Measurements from ENCODE around the gene ZNF205. TPM values are rescaled to one million over a fixed set of nuclear protein-coding genes. Genes with fewer than 3 reads are reported as not detected.
A peak's percentile ranks its signal among the peaks of the same experiment; 100 is the strongest.

ZNF205 gene
- total and polyA plus RNA-seq, 2 of the 8 experiments (the other 6 are each of a cell fraction or from before 2014, with no cell fraction given) = 19.1 to 19.9 TPM

GRCh38 chr16:3085868-3086595 lies 26.4 kb upstream of the ZNF205 start:
- no peak overlapping the region for H3K4ac ChIP-seq (replicated peaks; ENCODE audit: insufficient read length, low read depth, low read length)
- no peak overlapping the region for H2AFZ ChIP-seq (ENCODE audit: low read length)
- H3K18ac ChIP-seq (ENCODE audit: extremely low read depth, low read length) = no peak overlapping the region
- no peaks in the 10 kb centered on the region for H3K9me3 ChIP-seq (ENCODE audit: insufficient read depth in 2 of 2, low read depth in 1 of 2, low read length in 1 of 2)
- ChIA-PET CTCF (ENCODE audit: partially characterized antibody) (interaction anchor here (1.2 to 4.8 kb wide), 3 partner anchors 13 to 43 kb away, joined by 3 to 30 read pairs (median 14); partner anchors contain the start of gene ZSCAN10), POLR2A (ENCODE audit: partially characterized antibody) (interaction anchor here (0.8 to 5.5 kb wide), 9 partner anchors 13 to 52 kb away, joined by 3 to 137 read pairs (median 5); partner anchors contain the start of gene ZSCAN10)
- H3K23ac ChIP-seq (ENCODE audit: insufficient read length) = no peak overlapping the region
- FAIRE-seq (no peak), DNase-seq (ENCODE audit: low read depth in 1 of 2, low spot score in 2 of 2) (no peak)
- H3K4me2 ChIP-seq (ENCODE audit: insufficient read depth in 1 of 2, low read depth in 2 of 2, low read length in 2 of 2) = no peak overlapping the region
- no peak overlapping the region for H3K14ac ChIP-seq (ENCODE audit: insufficient read length)
- no peak overlapping the region for H3K27ac ChIP-seq (ENCODE audit: low read depth, low read length)
- no peaks in the 10 kb centered on the region for H3K23me2 ChIP-seq (ENCODE audit: low read depth, low read length)
- no peak overlapping the region for H2BK5ac ChIP-seq (ENCODE audit: low read depth, low read length)
- no peak overlapping the region for H2AK5ac ChIP-seq (ENCODE audit: low read depth, low read length)
- no peak overlapping the region for H3K9ac ChIP-seq (replicated peaks in 1 of 4; ENCODE audit: extremely low read depth in 1 of 4, low read depth in 3 of 4, low read length in 3 of 4)
- no peak overlapping the region for H2BK15ac ChIP-seq (ENCODE audit: low read length)
- peaks cover 13 to 18% of the 10 kb centered on the region in 2 experiments for H4K20me1 ChIP-seq (replicated peaks in 1 of 2; ENCODE audit: control insufficient read depth in 1 of 2, insufficient read depth in 2 of 2, low read length in 2 of 2)
- H2BK120ac ChIP-seq (replicated peaks; ENCODE audit: low read depth, low read length) = no peak overlapping the region
- 95% methylated on average over 17 of the region's 17 CpGs; no CpG with 5 or more reads in 1 of the 2 experiments for WGBS, 2 experiments (ENCODE audit: extremely low coverage in 1 of 2, insufficient coverage in 1 of 2, insufficient read length in 1 of 2, insufficient replicate concordance in 2 of 2, low coverage in 1 of 2, low lambda C conversion rate in 2 of 2, missing lambda C conversion rate in 1 of 2)
- H4K8ac ChIP-seq (ENCODE audit: extremely low read depth, insufficient read depth, low read length) = peak overlapping the region; percentile 36; the same call in 1 of the 2 replicates
- peaks cover 14 to 31% (median 24%) of the 10 kb centered on the region in 4 experiments for H3K36me3 ChIP-seq (ENCODE audit: control insufficient read depth in 2 of 4, insufficient read depth in 4 of 4, low read length in 3 of 4)
- H3K4me1 ChIP-seq (replicated peaks in 1 of 4; ENCODE audit: control insufficient read depth in 3 of 4, insufficient read depth in 4 of 4, low read length in 3 of 4) = peaks cover 0 to 6% (median 5%) of the 10 kb centered on the region in 4 experiments; a peak in 6 of 7 replicates
- H4K91ac ChIP-seq (replicated peaks; ENCODE audit: insufficient read length, low read length) = no peak overlapping the region
- H3K79me1 ChIP-seq (ENCODE audit: low read depth, low read length) = peaks cover 3% of the 10 kb centered on the region
- no peak overlapping the region for H2BK20ac ChIP-seq (ENCODE audit: low read length)
- H3K79me2 ChIP-seq (ENCODE audit: control insufficient read depth in 1 of 2, insufficient read depth in 2 of 2, low read length in 2 of 2) = no peaks in the 10 kb centered on the region; a peak in 1 of 4 replicates
- H3K27me3 ChIP-seq (replicated peaks in 1 of 4; ENCODE audit: control insufficient read depth in 3 of 4, extremely low read depth in 1 of 4, insufficient read depth in 3 of 4, low read length in 3 of 4) = no peaks in the 10 kb centered on the region
- H3K56ac ChIP-seq (replicated peaks; ENCODE audit: insufficient read length, low read depth, low read length) = no peak overlapping the region
- no peak overlapping the region for H4K5ac ChIP-seq (ENCODE audit: insufficient read length, low read depth, low read length)
- no peak overlapping the region for H2BK12ac ChIP-seq (ENCODE audit: low read depth, low read length)
- no peak overlapping the region for H3K4me3 ChIP-seq (ENCODE audit: extremely low read depth in 1 of 4, insufficient read depth in 2 of 4, low read depth in 3 of 4, low read length in 4 of 4)
- no peak for TF ChIP-seq MAFK (IDR thresholded peaks at IDR 0.05; ENCODE audit: low read depth, low read length)
- no peak for TF ChIP-seq RFX5 (IDR thresholded peaks at IDR 0.05; ENCODE audit: borderline replicate concordance, low read depth, low read length)
- TF ChIP-seq NRF1 (IDR thresholded peaks at IDR 0.05; ENCODE audit: low read depth, low read length) = no peak
- no peak for TF ChIP-seq HDAC2 (IDR thresholded peaks at IDR 0.05; ENCODE audit: borderline replicate concordance in 1 of 2, low read depth in 2 of 2, low read length in 2 of 2)
- TF ChIP-seq SRF (IDR thresholded peaks at IDR 0.05; ENCODE audit: low read depth, low read length) = no peak
- no peak for TF ChIP-seq ASH2L (IDR thresholded peaks at IDR 0.05; ENCODE audit: low read length)
- no peak for TF ChIP-seq RBBP5 (IDR thresholded peaks at IDR 0.05; ENCODE audit: borderline replicate concordance, low read depth, low read length)
- no peak for TF ChIP-seq E2F6 (IDR thresholded peaks at IDR 0.05)
- no peak for TF ChIP-seq POLR2AphosphoS5 (IDR thresholded peaks at IDR 0.05; ENCODE audit: low read depth, low read length)
- TF ChIP-seq SP1 (IDR thresholded peaks at IDR 0.05; ENCODE audit: low read depth, low read length) = no peak
- no peak for TF ChIP-seq MAX (IDR thresholded peaks at IDR 0.05)

Measured in H1 (cell line).